ENCODE results near the gene OLR1.
A peak's percentile ranks its signal among the peaks of the same experiment; 100 is the strongest.

OLR1 gene

DNA sequence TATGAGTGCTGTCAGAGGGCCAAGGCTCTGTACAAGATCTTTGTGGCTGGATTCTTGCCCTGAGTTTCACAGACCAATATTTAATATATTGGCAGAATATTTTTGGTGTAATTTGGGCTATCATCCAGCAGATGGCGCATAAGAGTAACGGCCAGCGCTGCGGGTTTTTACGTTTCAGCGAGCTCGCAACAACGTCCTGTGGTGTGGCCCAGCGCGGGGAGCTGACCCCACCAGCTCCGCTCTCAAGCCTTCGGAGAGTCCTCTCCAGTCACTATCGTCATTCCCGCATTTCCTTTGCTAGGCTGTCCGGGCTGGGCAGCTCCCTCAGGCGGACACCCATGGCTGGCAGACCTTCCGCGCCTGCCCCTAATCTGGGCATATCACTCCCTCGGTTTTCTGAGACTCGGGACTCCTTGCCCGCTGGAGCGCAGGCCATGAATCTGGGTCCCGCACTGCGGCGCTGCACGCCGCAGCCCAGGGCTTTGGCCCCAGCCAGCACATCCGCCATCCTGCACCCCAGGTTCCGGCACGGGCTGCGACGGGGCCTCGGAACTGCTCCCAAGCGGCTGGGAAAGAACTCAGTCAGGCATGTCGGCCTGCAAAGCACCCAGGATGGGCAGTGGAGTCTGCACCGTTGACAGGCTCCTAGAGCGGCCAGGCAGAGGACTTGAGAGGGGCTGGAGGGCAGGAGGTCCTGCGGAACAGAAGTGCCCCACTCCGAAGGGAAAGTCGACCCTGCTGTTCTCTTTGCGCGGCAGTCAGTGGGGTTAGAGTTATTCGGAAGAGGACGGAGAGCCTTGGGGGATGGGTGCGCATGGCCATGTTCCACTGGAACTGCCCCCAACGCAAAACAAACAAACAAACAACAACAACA lies 18.4 kb downstream of the OLR1 start:
- peak; percentile 41 for DNase-seq (ENCODE audit: low read depth, low spot score)

DNA sequence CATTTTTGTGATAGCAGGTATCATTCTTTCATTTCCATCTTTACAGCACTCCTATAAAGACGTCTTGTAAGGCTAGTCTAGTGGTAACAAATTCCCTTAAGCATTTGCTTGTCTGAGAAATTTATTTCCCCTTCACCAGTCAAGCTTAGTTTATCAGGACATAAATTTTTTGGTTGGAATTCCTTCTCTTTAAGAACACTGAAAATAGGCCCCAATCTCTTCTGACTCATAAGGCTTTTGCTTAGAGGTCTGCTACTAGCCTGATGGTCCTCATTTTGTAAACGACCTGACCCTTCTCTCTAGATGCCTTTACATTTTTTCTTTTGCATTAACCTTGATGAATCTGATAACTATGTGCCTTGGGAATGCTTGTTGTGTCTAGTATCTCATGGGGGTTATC lies 20.3 kb downstream of the OLR1 start:
- DNase-seq (ENCODE audit: low read depth, low spot score): no peak

DNA sequence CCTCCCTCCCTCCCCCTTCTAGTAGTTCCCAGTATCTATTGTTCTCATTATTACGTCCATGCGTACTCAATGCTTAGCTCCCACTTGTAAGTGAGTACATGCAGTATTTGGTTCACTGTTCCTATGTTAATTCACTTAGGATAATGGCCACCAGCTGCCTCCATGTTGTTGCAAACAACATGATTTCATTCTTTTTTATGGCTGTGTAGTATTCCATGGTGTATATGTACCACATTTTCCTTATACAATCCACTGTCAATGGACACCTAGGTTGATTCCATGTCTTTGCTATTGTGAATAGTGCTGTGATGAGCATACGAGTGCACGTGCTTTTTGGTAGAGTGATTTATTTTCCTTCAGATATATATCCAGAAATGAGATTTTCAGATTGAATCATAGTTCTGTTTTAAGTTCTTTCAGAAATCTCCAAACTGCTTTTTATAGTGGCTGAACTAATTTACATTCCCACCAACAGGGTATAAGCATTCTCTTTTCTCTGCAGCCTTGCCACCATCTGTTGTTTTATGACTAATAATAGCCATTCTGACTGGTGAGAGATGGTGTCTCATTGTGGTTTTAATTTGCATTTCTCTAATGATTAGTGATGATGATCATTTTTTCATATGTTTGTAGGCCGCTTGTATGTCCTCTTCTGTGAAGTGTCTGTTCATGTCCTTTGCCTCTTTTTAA lies 24.1 kb downstream of the OLR1 start:
- DNase-seq (ENCODE audit: low read depth, low spot score): no peak

DNA sequence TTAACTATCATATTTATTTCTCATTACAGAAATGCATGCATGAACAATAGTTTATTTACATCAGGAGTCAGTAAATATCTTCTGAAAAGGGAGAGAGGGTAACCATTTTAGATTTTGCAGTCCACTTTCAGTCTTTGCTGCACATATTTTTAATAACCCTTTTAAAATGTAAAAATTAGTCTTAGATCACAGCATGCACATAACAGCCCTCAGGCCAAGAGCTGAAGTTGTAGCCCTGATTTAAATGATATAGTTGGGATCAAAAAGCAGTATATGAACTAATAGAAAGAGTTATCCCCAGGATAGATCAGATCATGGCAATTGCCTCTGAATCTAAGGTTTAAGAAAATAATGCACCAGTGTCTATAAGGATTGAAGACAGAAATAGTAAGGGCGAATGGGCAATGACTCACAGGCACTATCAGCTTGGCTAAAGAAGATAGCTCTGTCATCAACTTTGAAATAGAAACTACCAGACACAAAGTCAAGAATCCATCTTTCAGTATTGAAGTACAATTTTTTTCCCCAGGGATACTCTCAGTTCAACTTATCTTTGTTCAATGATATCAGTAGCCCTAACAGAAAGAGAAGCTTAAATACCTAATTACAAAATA lies 28.8 kb downstream of the OLR1 start:
- DNase-seq (ENCODE audit: low read depth, low spot score): no peak

DNA sequence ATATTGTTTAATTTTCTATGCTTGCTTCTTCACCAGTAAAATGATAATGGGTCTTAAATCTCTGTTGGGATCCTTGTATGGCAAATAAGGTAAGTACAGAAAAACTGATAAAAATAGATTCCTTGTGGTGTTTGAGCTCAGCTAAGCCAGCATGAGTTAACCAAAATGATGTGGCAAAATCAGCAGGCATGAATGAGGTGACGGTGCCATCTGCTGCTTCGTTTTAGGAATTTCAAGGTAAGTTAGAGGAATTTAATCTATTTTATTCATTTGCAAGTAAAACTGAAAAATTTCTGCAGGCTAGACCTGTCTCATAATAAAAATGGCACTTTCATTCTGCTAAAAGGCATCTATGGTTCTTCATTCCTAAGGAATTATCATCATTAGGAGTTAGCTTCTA lies 31.9 kb downstream of the OLR1 start:
- peak; percentile 24 for DNase-seq (ENCODE audit: low read depth, low spot score)

DNA sequence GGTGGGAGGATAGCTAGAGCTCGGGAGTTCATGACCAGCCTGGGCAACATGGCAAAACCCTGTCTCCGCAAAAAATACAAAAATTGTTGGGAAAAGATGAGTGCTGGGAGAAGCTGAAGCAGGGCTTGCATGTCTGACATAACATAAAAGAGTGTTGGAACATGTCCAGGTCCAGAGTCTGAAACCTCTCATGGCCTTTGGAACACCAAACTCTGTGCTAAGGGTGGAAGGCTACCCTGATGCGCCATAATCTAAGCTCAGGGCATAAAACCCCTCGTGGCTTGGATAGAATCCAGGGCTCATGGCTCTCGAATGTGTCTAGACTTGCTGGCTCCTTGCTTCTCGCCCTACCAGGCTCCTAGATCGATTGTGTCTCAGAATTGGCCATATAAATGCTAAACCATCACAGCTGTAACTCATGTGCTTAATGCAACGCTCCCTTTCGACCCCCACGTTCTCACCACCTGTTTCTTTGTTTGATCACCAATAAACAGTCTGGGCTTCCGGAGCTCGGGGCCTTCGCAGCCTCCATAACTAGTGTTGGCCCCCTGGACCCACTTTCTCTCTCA lies 35.2 kb downstream of the OLR1 start:
- no peak for DNase-seq (ENCODE audit: low read depth, low spot score)

DNA sequence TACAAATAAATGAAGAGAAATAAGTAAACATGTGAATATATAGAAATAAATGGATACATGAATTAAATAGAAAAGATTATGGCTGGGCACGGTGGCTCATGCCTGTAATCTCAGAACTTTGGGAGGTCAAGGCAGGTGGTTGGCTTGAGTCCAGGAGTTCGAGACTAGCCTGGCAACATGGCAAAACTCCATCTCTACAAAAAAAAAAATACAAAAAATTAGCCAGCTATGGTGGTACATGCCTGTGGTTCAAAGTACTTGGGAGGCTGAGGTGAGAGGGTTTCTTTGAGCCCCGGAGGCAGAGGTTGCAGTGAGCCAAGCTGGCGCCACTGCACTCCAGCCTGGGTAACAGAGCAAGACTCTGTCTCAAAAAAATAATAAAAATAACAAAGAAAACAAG lies 36.8 kb downstream of the OLR1 start:
- DNase-seq (ENCODE audit: low read depth, low spot score): no peak

DNA sequence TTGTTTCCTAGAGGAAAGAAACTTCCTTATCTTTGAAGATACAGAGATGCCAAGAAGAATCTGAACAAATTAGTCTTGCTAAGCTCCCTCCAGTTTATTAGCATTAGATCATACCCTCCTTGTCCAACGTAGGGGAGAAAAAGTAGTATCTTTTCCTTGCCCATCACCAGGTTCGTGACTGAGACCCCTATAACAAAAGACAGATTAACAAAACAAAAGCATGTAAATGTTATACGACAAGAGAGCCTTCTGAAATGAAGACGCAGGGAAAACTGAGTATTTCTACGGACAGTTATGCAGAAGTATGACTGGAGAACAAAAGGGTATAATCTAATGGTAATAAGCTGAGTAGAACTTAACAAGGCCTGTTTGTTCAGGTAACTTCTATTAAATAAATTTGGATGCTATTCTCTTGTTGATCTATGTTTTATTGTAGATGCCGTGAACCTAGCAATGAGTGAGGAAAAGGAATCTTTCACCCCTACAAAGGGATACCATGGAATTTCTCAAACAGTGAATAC lies 39.0 kb downstream of the OLR1 start:
- no peak for DNase-seq (ENCODE audit: low read depth, low spot score)

DNA sequence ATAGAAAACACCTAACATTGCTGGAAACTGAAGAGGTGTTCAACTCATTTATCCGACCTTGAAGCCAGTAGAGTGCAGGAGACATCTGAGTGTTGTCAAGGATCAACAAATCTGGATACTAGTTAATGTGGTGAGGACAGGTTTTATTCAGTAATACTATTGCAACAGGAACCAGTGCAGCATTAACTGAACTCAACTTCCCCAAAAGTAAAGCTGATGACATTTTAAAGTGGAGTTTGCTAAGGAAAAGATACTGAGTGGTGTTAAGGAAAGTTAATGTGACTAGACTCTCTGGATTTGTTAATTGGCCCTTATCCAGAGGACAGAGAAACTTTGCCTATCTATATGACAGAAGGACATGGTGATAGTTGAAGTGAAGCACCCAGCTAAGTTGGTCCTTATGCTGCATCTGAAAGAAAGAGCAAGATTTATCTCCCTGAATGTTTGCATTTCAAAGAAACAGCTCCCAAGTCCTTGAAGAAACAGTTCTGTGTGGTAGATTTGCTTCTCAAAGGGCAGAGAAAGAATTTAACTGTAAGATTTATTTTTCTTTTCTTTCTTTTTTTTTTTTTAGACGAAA lies 40.7 kb downstream of the OLR1 start:
- no peak for DNase-seq (ENCODE audit: low read depth, low spot score)

DNA sequence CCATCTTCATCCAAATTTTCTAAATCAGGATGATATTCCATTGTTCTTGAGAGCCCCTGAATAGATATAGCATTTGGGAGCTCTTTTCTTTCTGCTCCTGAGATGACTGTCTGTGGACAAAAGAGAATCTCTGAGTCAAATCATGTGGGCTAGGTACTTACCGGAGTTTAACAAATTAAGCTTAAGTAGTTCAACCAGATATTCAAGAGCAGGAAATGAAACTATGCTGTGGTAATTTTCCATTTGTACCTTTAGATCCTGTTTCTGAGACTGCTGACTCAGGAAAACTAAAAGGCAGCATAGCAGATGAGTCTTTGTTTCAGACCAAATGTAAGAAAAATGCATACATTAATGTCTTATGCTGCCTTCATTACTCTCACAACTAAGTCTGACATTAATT lies 41.9 kb downstream of the OLR1 start, which contains the start of gene CLEC7A:
TSS of gene CLEC7A (minus strand) at position 158 of the 400 bp plus-strand sequence. CDS start at position 41, 117 bp downstream.
- DNase-seq (ENCODE audit: low read depth, low spot score): no peak

DNA sequence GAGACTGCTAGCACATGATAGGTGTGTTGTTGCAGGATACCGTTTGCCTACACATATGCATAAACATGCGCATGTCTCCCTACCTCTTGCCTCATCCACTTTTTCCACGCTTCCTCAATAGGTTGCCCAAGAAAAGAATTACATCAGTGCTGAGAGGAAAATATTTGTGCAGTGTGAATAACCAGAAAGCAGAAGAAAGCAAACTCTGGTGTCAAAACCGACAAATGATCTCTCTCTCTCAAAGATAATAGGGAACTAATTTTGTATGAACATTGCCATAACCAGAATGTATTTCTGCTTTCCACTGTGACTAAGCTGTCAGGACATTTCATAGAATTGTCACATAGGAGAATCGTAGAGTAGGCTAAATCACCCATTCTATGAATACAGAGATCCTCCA lies 43.2 kb downstream of the OLR1 start:
- DNase-seq (ENCODE audit: low read depth, low spot score): no peak

DNA sequence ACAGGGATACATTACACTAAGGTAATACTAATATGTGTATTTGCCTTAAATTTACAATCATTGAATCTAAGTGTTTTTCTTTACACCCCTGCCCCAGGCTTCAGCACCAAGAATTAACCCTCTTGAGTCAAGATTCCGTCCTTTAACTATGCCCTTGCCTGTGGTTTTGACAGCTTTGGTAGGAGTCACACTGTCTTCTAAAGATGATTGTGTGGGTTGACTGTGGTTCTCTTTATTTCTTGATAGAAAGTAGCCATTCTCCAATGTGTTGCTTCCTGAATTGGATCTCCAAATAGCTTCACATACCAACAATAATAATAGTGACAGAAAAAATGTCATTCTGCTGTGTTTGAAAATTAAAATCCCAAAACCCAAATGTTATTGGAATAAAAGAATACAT lies 45.5 kb downstream of the OLR1 start:
- no peak for DNase-seq (ENCODE audit: low read depth, low spot score)

DNA sequence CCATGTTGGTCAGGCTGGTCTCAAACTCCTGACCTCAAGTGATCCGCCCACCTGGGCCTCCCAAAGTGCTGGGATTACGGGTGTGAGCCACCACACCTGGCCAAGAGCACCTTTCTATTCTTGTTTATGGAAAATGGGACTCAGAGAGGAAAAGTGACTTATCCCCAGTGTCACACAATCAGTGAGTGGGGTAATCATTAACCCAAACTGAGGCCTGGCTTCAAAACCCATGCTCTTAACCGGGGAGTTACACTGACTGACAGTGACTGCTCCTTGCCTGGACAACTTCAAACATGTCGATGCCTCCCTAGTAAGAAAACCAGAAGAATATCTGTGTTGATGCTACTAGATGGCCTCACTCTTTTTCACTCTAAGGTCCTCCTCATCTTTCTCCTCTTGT lies 49.2 kb downstream of the OLR1 start:
- DNase-seq (ENCODE audit: low read depth, low spot score): no peak

DNA sequence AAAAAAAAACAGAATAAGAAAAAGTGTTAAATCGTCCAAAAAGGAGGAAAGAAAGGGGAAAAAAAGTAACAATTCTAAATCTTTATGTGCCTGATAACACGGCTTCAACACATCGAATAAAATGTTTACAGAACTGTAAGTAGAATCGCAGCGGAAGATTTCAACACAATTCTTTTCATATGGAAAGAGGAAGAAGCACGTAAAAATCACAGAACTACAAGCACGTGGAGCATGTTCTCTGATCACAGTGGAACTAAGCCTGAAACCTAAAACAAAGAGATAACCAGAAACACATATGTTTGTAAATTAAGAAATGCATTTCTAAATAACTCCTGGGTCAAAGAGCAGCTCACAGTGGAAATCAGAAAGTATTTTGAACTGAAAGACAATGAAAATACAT lies 50.7 kb downstream of the OLR1 start:
- DNase-seq (ENCODE audit: low read depth, low spot score): no peak

DNA sequence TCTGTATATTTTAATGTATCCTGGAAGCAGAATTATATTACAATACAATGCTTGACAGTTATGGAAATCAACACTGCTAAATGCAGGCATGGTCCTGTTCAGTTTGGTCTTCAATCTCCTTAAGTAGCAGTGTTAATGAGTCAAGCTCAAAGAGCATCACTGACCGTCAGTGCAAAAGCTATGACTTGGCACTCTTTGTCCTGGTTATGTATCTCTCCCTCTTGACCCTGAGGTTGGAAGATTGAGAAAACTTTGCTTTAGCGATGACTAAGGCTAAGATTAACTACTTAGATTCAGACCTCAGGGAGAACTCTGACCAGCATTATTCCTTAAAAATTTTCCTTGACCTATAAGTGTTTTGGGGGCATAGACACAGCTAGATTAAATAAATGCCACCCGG lies 52.9 kb downstream of the OLR1 start:
- DNase-seq (ENCODE audit: low read depth, low spot score): no peak

DNA sequence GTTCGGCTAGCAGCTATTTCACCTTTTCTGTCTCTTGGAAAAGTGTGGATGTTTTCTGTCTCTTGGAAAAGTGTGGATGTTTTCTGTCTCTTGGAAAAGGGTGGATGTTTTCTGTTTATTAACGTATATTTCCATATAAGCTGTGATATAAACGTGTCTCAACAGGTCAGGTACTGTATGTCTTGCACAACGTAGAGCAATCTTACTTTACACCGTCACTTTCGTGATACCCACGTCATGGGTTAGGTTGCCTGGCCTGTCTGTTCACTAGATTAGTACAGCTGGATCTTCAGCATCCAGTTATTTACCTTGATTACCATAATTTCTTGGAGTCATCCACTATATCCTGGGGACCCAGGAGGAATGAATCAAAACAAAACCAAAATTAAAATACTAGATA lies 56.0 kb downstream of the OLR1 start:
- DNase-seq (ENCODE audit: low read depth, low spot score): no peak

DNA sequence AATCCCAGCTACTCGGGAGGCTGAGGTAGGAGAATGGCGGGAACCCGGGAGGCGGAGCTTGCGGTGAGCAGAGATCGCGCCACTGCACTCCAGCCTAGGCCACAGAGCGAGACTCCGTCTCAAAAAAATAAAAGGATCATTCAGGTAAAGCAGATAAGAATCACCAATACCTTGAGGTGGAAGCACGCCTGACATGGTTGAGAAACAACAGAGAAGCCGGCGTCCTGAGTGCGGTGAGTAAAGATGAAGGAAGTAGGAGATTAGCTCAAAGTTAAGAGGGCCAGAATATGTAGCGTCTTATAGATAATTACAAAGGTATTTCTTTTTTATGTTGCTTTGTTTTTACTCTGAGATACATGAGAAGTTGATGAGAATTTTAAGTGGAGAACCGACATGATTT lies 56.6 kb downstream of the OLR1 start:
- DNase-seq (ENCODE audit: low read depth, low spot score): no peak

DNA sequence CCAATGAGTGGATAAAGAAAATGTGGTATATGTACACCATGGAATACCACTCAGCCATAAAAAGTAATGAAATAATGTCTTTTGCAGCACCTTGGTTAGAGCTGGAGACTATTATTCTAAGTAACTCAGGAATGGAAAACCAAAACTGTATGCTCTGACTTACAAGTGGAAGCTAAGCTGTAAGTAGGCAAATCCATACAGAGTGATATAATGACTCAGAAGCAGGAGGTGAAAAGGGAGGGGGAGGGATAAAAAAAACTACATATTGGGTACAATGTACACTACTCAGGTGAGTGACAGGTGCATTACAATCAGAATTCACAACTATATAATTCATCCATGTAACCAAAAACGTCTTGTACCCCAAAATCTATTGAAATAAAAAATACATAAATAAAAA lies 58.0 kb downstream of the OLR1 start:
- DNase-seq (ENCODE audit: low read depth, low spot score): no peak

DNA sequence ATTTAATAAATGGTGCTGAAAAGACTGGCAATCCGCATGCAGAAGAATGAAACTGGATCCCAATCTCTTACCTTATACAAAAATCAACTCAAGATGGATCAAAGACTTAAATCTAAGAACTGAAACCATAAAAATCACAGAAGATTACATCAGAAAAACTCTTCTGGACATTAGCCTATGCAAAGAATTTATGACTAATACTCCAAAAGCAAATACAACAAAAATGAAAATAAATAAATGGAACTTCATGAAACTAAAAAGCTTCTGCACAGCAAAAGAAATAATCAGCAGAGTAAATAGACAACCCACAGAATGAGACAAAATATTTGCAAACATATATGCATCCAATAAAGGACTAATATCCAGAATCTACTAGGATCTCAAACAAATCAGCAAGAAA lies 58.9 kb downstream of the OLR1 start:
- no peak for DNase-seq (ENCODE audit: low read depth, low spot score)

DNA sequence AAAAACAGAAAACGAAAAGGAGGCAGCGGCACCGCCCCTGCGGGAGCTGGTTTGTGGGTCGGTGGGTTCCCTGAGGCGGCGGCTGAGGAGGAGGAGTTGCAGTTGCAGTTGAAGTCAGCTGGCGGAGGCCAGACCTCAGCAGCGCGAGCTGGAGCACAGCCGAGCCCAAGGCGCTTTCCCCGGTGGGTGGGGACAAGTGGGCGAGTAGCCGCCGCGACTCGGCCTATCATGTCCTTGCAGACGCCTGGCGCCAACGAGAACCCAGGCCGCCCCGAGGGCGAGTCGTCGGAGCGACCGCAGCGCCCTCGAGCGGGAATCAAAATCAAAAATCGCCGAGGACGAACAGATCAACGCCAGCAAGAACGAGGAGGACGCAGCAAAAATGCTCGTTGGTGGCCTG lies 60.5 kb downstream of the OLR1 start:
- DNase-seq (ENCODE audit: low read depth, low spot score): no peak

DNA sequence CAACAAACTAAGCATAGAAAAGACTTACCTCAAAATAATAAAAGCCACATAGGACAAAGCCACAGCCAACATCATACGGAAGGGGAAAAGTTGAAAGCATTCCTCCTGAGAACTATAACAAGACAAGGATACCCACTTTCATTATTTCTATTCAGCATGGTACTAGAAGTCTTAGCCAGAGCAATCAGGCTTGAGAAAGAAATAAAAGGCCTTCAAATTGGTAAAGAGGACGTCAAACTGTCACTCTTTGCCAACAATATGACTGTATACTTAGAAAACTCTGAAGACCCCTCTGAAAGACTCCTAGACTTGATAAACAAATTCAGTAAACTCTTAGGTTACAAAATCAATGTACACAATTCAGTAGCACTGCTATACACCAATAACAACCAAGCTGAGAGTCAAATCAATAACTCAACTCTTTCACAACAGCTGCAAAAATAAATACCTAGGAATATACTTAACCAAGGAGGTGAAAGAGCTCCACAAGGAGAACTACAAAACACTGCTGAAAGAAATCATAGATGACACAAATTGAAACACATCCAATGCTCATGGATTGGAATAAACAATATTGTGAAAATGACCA lies 61.6 kb downstream of the OLR1 start:
- no peak for DNase-seq (ENCODE audit: low read depth, low spot score)
